RWPE2 (cell line): ENCODE data around the gene KRTAP10-12.

ENCODE experiments used
- ATAC-seq: fragments of 200-7000 bp; cut with Tn5 transposase; 3 replicates; pipeline ENCODE4 v1.9.1; 2021; ENCODE audit warnings: low read depth
- DNase-seq: peaks from one replicate; pipeline ENCODE4 v3.0.0-alpha.2; 2020; ENCODE audit warnings: low spot score
- H3K27ac ChIP-seq: fragments of 450-650 bp; 2 replicates; pipeline ENCODE4 v1.5.1; 2017; ENCODE audit warnings: mild to moderate bottlenecking; ENCODE audit not compliant: poor library complexity, severe bottlenecking
- H3K27me3 ChIP-seq: fragments of 250-450 bp; sonication (Bioruptor Pico); 2 replicates; pipeline ENCODE4 v1.5.1; 2021; ENCODE audit warnings: mild to moderate bottlenecking, moderate library complexity; ENCODE audit not compliant: insufficient read depth, poor library complexity, severe bottlenecking
- H3K36me3 ChIP-seq: fragments of 250-450 bp; sonication (Bioruptor Pico); 2 replicates; pipeline ENCODE4 v1.5.1; 2020; ENCODE audit warnings: low read depth, mild to moderate bottlenecking, moderate library complexity
- H3K4me1 ChIP-seq: fragments of 250-450 bp; sonication (Bioruptor Pico); 2 replicates; pipeline ENCODE4 v1.5.1; 2021; ENCODE audit warnings: mild to moderate bottlenecking, moderate library complexity; ENCODE audit not compliant: insufficient read depth, poor library complexity, severe bottlenecking
- H3K4me3 ChIP-seq: fragments of 250-450 bp; sonication (Bioruptor Pico); 2 replicates; pipeline ENCODE4 v1.5.1; 2021; ENCODE audit warnings: mild to moderate bottlenecking, moderate library complexity; ENCODE audit not compliant: severe bottlenecking
- H3K9me3 ChIP-seq: fragments of 250-450 bp; sonication (Bioruptor Pico); 2 replicates; pipeline ENCODE4 v1.5.1; 2021; ENCODE audit warnings: mild to moderate bottlenecking, moderate library complexity; ENCODE audit not compliant: severe bottlenecking
- TF ChIP-seq, protein P1 (sequence below): fragments of 450-650 bp; IDR thresholded peaks from one replicate; pipeline ENCODE4 v1.5.1; 2017; ENCODE audit warnings: mild to moderate bottlenecking, moderate library complexity; ENCODE audit not compliant: poor library complexity, severe bottlenecking

The KRTAP10-12 gene

DNA sequence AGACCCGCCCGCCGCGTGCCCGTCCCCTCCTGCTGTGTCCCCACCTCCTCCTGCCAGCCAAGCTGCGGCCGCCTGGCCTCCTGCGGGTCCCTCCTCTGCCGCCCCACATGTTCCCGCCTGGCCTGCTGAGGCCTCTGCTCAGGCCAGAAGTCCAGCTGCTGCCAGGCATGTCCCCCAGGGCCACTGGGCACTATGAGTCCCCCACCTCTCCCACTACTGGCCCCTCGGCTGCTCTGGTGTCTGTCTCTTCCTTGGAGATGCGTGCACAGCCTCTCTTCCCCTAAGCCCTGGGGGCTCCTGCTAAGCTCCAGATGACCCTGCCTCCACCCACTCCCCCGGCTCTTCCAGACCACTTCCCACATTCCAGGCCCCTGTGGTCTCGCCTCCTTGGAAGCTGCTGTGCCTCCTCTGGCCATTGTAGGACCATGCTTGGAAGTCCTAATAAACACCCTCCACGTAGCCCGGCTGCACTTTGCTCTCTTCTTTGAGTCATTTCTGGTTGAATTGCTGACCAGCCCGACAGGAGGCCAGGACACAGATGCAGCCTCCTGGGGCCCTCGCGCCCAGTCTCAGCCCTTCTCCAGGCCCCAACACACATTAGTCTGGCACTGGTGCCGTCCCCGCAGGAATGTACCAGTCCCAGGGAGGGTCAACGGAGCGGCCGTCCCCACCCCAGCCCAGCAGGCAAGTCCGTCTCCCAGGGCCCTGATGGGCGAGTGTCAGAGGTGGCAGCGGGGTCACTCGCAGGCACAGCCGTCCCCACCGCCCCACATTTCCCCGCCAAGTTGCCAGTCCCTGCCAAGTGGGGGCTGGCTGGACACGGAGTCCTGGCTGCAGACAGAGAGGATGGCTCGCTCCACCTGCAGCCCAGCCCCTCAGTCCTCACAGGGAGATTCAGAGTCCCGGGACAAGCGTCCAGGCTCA is 1.1 kb downstream of the KRTAP10-12 start:
- Histone ChIP-seq H3K27me3 (peaks cover 25% of the 10 kb centered on the region), H3K4me1 (no peaks in the 10 kb centered on the region), H3K27ac (no peak overlapping the region), H3K36me3 (no peaks in the 10 kb centered on the region), H3K9me3 (peaks cover 3% of the 10 kb centered on the region), H3K4me3 (no peak overlapping the region)
- DNase-seq, result no peak
- no peak for ATAC-seq
- TF ChIP-seq, protein P1, sequence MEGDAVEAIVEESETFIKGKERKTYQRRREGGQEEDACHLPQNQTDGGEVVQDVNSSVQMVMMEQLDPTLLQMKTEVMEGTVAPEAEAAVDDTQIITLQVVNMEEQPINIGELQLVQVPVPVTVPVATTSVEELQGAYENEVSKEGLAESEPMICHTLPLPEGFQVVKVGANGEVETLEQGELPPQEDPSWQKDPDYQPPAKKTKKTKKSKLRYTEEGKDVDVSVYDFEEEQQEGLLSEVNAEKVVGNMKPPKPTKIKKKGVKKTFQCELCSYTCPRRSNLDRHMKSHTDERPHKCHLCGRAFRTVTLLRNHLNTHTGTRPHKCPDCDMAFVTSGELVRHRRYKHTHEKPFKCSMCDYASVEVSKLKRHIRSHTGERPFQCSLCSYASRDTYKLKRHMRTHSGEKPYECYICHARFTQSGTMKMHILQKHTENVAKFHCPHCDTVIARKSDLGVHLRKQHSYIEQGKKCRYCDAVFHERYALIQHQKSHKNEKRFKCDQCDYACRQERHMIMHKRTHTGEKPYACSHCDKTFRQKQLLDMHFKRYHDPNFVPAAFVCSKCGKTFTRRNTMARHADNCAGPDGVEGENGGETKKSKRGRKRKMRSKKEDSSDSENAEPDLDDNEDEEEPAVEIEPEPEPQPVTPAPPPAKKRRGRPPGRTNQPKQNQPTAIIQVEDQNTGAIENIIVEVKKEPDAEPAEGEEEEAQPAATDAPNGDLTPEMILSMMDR, result no peak

GRCh38 chr21:44699502-44700001 is 2.6 kb downstream of the KRTAP10-12 start:
- Histone ChIP-seq H3K4me3 (no peak overlapping the region), H3K36me3 (no peaks in the 10 kb centered on the region), H3K27me3 (peaks cover 25% of the 10 kb centered on the region), H3K27ac (no peak overlapping the region), H3K4me1 (no peaks in the 10 kb centered on the region), H3K9me3 (no peaks in the 10 kb centered on the region)
- ATAC-seq (0 out of 3 replicates have a peak, but pooled peaks have one; percentile 21), DNase-seq (no peak)
- TF ChIP-seq, protein P1, result no peak

DNA sequence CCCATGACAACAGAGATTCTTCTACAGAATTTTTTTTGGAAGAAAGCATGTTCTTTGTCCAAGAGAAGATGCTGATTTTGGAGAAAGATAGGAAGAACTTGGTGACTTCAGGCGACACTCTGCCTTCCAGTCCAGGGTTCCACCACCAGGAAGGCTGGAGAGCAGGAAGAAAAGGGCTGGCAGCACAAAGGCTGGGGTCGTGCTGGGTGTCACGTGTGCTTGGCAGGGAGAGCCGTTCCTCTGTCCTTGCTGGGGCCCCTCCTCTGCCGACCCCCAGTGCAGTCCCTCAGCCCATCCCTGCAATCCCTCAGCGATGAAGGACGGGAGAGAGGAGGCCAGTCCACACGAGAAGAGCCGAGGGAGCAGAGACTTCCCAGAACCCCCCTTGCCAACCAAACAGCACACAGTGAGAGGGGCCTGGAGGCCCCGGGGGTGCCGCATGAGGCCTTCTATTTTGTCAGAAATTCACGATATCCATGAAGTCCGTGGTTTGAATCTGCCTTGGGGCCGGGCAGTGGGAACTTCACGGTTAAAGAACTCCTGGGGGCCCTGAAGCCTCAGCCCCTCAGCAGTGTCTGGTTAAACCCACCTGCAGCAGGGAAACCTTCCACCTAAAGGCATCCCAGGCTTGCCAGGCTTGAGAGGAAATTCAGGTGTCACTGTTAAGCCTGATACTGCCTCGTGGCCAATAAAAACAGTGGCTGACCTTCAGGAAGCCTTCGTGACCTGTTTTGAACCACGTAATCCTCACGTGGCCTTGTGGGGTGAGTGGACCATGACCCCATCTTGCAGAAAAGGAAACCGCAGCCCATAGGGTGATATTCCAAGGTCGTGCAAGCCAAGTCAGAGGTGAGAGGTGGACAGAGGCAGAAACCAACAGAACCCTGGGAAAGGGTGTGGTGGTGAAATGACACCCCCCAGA is 3.4 kb downstream of the KRTAP10-12 start:
- no peaks in the 10 kb centered on the region for H3K4me1 ChIP-seq
- H3K27me3 ChIP-seq, result peaks cover 25% of the 10 kb centered on the region
- no peak for DNase-seq

GRCh38 chr21:44701023-44701400 is 4.0 kb downstream of the KRTAP10-12 start:
- no peaks in the 10 kb centered on the region for H3K4me1 ChIP-seq
- H3K27ac ChIP-seq, result no peak overlapping the region
- H3K27me3 ChIP-seq, result peaks cover 28% of the 10 kb centered on the region
- DNase-seq (no peak), ATAC-seq (no peak)
- H3K9me3 ChIP-seq, result peaks cover 1% of the 10 kb centered on the region
- TF ChIP-seq, protein P1, result no peak
- no peak overlapping the region for H3K4me3 ChIP-seq
- no peaks in the 10 kb centered on the region for H3K36me3 ChIP-seq

More for the DNA sequence above, 3.4 kb downstream of the KRTAP10-12 start:
- no peaks in the 10 kb centered on the region for H3K9me3 ChIP-seq
- no peaks in the 10 kb centered on the region for H3K36me3 ChIP-seq
- TF ChIP-seq, protein P1, result no peak
- no peak overlapping the region for H3K27ac ChIP-seq
- no peak for ATAC-seq
- no peak overlapping the region for H3K4me3 ChIP-seq
